HFFc6 (cell line): Measurements from ENCODE around the gene MYBPC1. TPM values are rescaled to one million over a fixed set of nuclear protein-coding genes. Genes with fewer than 3 reads are reported as not detected.

ENCODE experiments used
- DNase-seq: peaks from one replicate; pipeline ENCODE4 v3.0.0-alpha.2; 2018
- H3K27ac Mint-ChIP-seq: 2 replicates; pipeline ENCODE4 v1.8.0; 2020; ENCODE audit warnings: mild to moderate bottlenecking, mixed read lengths
- H3K27me3 Mint-ChIP-seq: 2 replicates; pipeline ENCODE4 v1.8.0; 2021; ENCODE audit warnings: mild to moderate bottlenecking, moderate library complexity, mixed read lengths; ENCODE audit not compliant: insufficient read depth
- H3K36me3 Mint-ChIP-seq: 2 replicates; pipeline ENCODE4 v1.8.0; 2021; ENCODE audit warnings: low read depth, mixed read lengths
- H3K4me1 Mint-ChIP-seq: 2 replicates; pipeline ENCODE4 v1.8.0; 2020; ENCODE audit warnings: low read depth, mixed read lengths
- H3K4me3 Mint-ChIP-seq: 2 replicates; pipeline ENCODE4 v1.8.0; 2020; ENCODE audit warnings: mild to moderate bottlenecking, moderate library complexity, mixed read lengths
- H3K9me3 Mint-ChIP-seq: 2 replicates; pipeline ENCODE4 v1.8.0; 2020; ENCODE audit warnings: mild to moderate bottlenecking, mixed read lengths
- CTCF ChIP-seq: fragments of 200-600 bp; sonication (generic); IDR thresholded peaks from 2 replicates; pipeline ENCODE4 v1.5.0; 2021; ENCODE audit warnings: antibody characterized with exemption, mild to moderate bottlenecking
- total RNA-seq, 6 experiments: library from RNA; stranded (reverse); fragmentation: NEBNext Ultra II Directional; extraction: Animal tissue kit (Norgen Biotek cat#: 25700); gene quantifications; 2 replicates in 1 of 6; 3 replicates in 5 of 6; pipeline ENCODE4 v1.2.3, GENCODE V29; 2021

Gene MYBPC1
- total RNA-seq, 6 experiments from 2014 or later = not detected

- no peaks in the 10 kb centered on the region for H3K27me3 Mint-ChIP-seq
- H3K4me3 Mint-ChIP-seq = no peak overlapping the region
- H3K4me1 Mint-ChIP-seq = no peaks in the 10 kb centered on the region
- TF ChIP-seq CTCF = no peak
- H3K27ac Mint-ChIP-seq = no peak overlapping the region
- no peaks in the 10 kb centered on the region for H3K9me3 Mint-ChIP-seq
- no peak for DNase-seq
- no peaks in the 10 kb centered on the region for H3K36me3 Mint-ChIP-seq
These were observed 5.2 kb downstream of the MYBPC1 start for GRCh38 chr12:101599771-101600484.

- Mint-ChIP-seq H3K9me3 (no peaks in the 10 kb centered on the region), H3K27ac (no peak overlapping the region), H3K36me3 (no peaks in the 10 kb centered on the region), H3K4me1 (no peaks in the 10 kb centered on the region), H3K27me3 (peaks cover 2% of the 10 kb centered on the region; the same call in 1 of the 2 replicates), H3K4me3 (no peak overlapping the region)
- no peak for TF ChIP-seq CTCF
- DNase-seq = no peak
These were observed 9.4 kb downstream of the MYBPC1 start for GRCh38 chr12:101604132-101604531.

- TF ChIP-seq CTCF = no peak
- Mint-ChIP-seq H3K4me1 (no peaks in the 10 kb centered on the region), H3K27ac (no peak overlapping the region), H3K36me3 (no peaks in the 10 kb centered on the region), H3K27me3 (peaks cover 2% of the 10 kb centered on the region; the same call in 1 of the 2 replicates), H3K9me3 (no peaks in the 10 kb centered on the region), H3K4me3 (no peak overlapping the region)
- DNase-seq = no peak
These were observed 13.1 kb downstream of the MYBPC1 start for GRCh38 chr12:101607894-101608293.

- no peak overlapping the region for H3K27ac Mint-ChIP-seq
- H3K4me3 Mint-ChIP-seq = no peak overlapping the region
- no peak for DNase-seq
- TF ChIP-seq CTCF = no peak
- H3K4me1 Mint-ChIP-seq = no peaks in the 10 kb centered on the region
- peaks cover 2% of the 10 kb centered on the region; the same call in 1 of the 2 replicates for H3K27me3 Mint-ChIP-seq
- H3K9me3 Mint-ChIP-seq = no peaks in the 10 kb centered on the region
- H3K36me3 Mint-ChIP-seq = no peaks in the 10 kb centered on the region
These were observed 13.7 kb downstream of the MYBPC1 start for GRCh38 chr12:101608301-101609133.

GRCh38 chr12:101609198-101609597, 14.4 kb downstream of the MYBPC1 start:
- Mint-ChIP-seq H3K4me3 (no peak overlapping the region), H3K9me3 (no peaks in the 10 kb centered on the region), H3K36me3 (no peaks in the 10 kb centered on the region), H3K27ac (no peak overlapping the region), H3K27me3 (peaks cover 2% of the 10 kb centered on the region; the same call in 1 of the 2 replicates), H3K4me1 (no peaks in the 10 kb centered on the region)
- TF ChIP-seq CTCF = no peak
- no peak for DNase-seq
